HCT116 (cell line): ENCODE measurements around the gene ZBTB7C. TPM values are rescaled to one million over a fixed set of nuclear protein-coding genes. Genes with fewer than 3 reads are reported as not detected.
"Not testable (repeated sequence)": the region's sequence is repeated elsewhere in the genome, so short reads cannot be mapped to it uniquely, and the experiment has no call there.

ENCODE experiments used
- ATAC-seq: fragments of 200-7000 bp; cut with Tn5 transposase; 2 replicates; pipeline ENCODE4 v1.9.1; 2020; ENCODE audit warnings: mild to moderate bottlenecking, moderate library complexity
- BruUV-seq: library from RNA; stranded (reverse); fragments of 400-500 nt; replicated peaks from 2 replicates; lab custom pipeline; 2021; lab: Mats Ljungman, UMichigan
- CTCF ChIA-PET: fragments of 300-600 bp; sonication (Branson Sonifier 250); formaldehyde crosslinking; loops from one replicate; lab custom pipeline; 2021; ENCODE audit warnings: antibody characterized with exemption; lab: Charles Lee
- POLR2A ChIA-PET: fragments of 300-600, 350-600 bp; sonication (Branson Sonifier 250); formaldehyde crosslinking; loops from one replicate; lab custom pipeline; 2021; ENCODE audit warnings: antibody characterized with exemption; lab: Charles Lee
- RAD21 ChIA-PET, 2 experiments: fragments of 300-600 bp; sonication (Branson Sonifier 250); formaldehyde crosslinking; loops; one replicate each; lab custom pipeline; 2023; ENCODE audit warnings: low total read pairs in 2 of 2; ENCODE audit not compliant: uncharacterized antibody in 2 of 2, unreplicated experiment in 2 of 2, low non-redundant PET in 1 of 2; lab: Charles Lee
- DNase-seq: peaks from one replicate; pipeline ENCODE4 v3.0.0-alpha.2; 2010; ENCODE audit warnings: low read depth, low spot score
- H2AFZ ChIP-seq: fragments of 200-600 bp; shearing (Covaris generic), sonication (generic); 2 replicates; pipeline ENCODE4 v1.6.1; 2017; ENCODE audit warnings: low read depth, mixed run types, mixed read lengths, antibody characterized with exemption, low read length; ENCODE audit not compliant: poor library complexity, severe bottlenecking
- H3K27ac ChIP-seq: 2 replicates; pipeline ENCODE4 v1.5.1; 2012; ENCODE audit warnings: low read depth, low read length
- H3K27me3 ChIP-seq: fragments of 200-600 bp; sonication (generic); 2 replicates; pipeline ENCODE4 v1.6.1; 2016; ENCODE audit warnings: mixed run types, low read length, mixed read lengths; ENCODE audit not compliant: insufficient read depth
- H3K36me3 ChIP-seq, 2 experiments: fragments of 200-500 bp in 1 of 2; fragments of 200-600 bp in 1 of 2; sonication (Bioruptor generic) in 1 of 2; sonication (generic) in 1 of 2; 2 replicates each; pipeline versions ENCODE4 v1.5.1 to v1.6.1; 2014 to 2016; ENCODE audit warnings: low read length in 2 of 2, inconsistent platforms in 1 of 2, mixed read lengths in 1 of 2, mixed run types in 1 of 2; ENCODE audit not compliant: insufficient read depth in 2 of 2, control insufficient read depth in 1 of 2
- H3K4me1 ChIP-seq, 2 experiments: fragments of 200-600 bp in 1 of 2; sonication (generic) in 1 of 2; 2 replicates each; pipeline versions ENCODE4 v1.5.1 to v1.6.1; 2012 to 2017; ENCODE audit warnings: low read length in 2 of 2, inconsistent platforms in 1 of 2, mild to moderate bottlenecking in 1 of 2, mixed read lengths in 1 of 2, mixed run types in 1 of 2, moderate library complexity in 1 of 2; ENCODE audit not compliant: insufficient read depth in 2 of 2, control insufficient read depth in 1 of 2
- H3K4me2 ChIP-seq: fragments of 200-600 bp; sonication (generic); 2 replicates; pipeline ENCODE4 v1.6.1; 2017; ENCODE audit warnings: mixed run types, low read length, mixed read lengths
- H3K4me3 ChIP-seq, 2 experiments: fragments of 200-600 bp in 1 of 2; sonication (generic) in 1 of 2; replicated peaks in 1 of 2; 2 replicates each; pipeline ENCODE4 v1.5.1; 2011 to 2016; ENCODE audit warnings: low read length in 2 of 2, control low read depth in 1 of 2, low read depth in 1 of 2, mild to moderate bottlenecking in 1 of 2, mixed read lengths in 1 of 2, mixed run types in 1 of 2
- H3K79me2 ChIP-seq: fragments of 200-600 bp; sonication (generic); 2 replicates; pipeline ENCODE4 v1.6.1; 2017; ENCODE audit warnings: mild to moderate bottlenecking, mixed run types, low read length, moderate library complexity, mixed read lengths; ENCODE audit not compliant: insufficient read depth
- H3K9ac ChIP-seq: fragments of 200-600 bp; sonication (generic); 2 replicates; pipeline ENCODE4 v1.6.1; 2016; ENCODE audit warnings: low read length, mixed read lengths
- H3K9me2 ChIP-seq: fragments of 200-600 bp; sonication (generic), shearing (Covaris generic); 2 replicates; pipeline ENCODE4 v1.6.1; 2017; ENCODE audit warnings: mixed run types, mild to moderate bottlenecking, moderate library complexity; ENCODE audit not compliant: insufficient read depth
- H3K9me3 ChIP-seq, 2 experiments: fragments of 200-500 bp in 1 of 2; fragments of 200-600 bp in 1 of 2; sonication (Bioruptor generic) in 1 of 2; sonication (generic) in 1 of 2; 2 replicates each; pipeline ENCODE4 v1.6.1; 2014 to 2017; ENCODE audit warnings: low read length in 2 of 2, mixed read lengths in 2 of 2, inconsistent platforms in 1 of 2, low read depth in 1 of 2, mild to moderate bottlenecking in 1 of 2, mixed run types in 1 of 2, moderate library complexity in 1 of 2; ENCODE audit not compliant: control insufficient read depth in 1 of 2, insufficient read depth in 1 of 2
- H4K20me1 ChIP-seq: fragments of 200-600 bp; sonication (generic), shearing (Covaris generic); 2 replicates; pipeline ENCODE4 v1.6.1; 2017; ENCODE audit warnings: mixed run types, mild to moderate bottlenecking, moderate library complexity; ENCODE audit not compliant: insufficient read depth
- CEBPB ChIP-seq: IDR thresholded peaks from 2 replicates; pipeline ENCODE4 v1.6.1; 2012; ENCODE audit warnings: low read depth
- EGR1 ChIP-seq: IDR thresholded peaks from 2 replicates; pipeline ENCODE4 v1.6.1; 2012; ENCODE audit warnings: low read depth
- EZH2 ChIP-seq: fragments of 200-600 bp; sonication (generic); IDR thresholded peaks from 2 replicates; pipeline ENCODE4 v1.6.1; 2017; ENCODE audit warnings: antibody characterized with exemption, mixed run types
- FOSL1 ChIP-seq: IDR thresholded peaks from 2 replicates; pipeline ENCODE4 v1.6.1; 2012; ENCODE audit warnings: low read depth
- POLR2AphosphoS5 ChIP-seq: IDR thresholded peaks from 2 replicates; pipeline ENCODE4 v1.6.1; 2011; ENCODE audit warnings: mild to moderate bottlenecking, low read depth, low read length, moderate library complexity
- REST ChIP-seq: IDR thresholded peaks from 2 replicates; pipeline ENCODE4 v1.6.1; 2012; ENCODE audit warnings: low read depth
- SIN3A ChIP-seq: IDR thresholded peaks from 2 replicates; pipeline ENCODE4 v1.6.1; 2012; ENCODE audit warnings: low read depth
- SRF ChIP-seq: IDR thresholded peaks from 2 replicates; pipeline ENCODE4 v1.6.1; 2012; ENCODE audit warnings: low read depth
- YY1 ChIP-seq: IDR thresholded peaks from 2 replicates; pipeline ENCODE4 v1.6.1; 2011; ENCODE audit warnings: low read length, low read depth, moderate library complexity, mild to moderate bottlenecking; ENCODE audit not compliant: insufficient replicate concordance; ENCODE audit errors: extremely low read depth
- intact Hi-C: fragments of 100-400 bp; cut with micrococcal nuclease; formaldehyde crosslinking; loops from 2 replicates; pipeline ENCODE4 v1.10.0; 2022
- total RNA-seq: library from RNA; stranded (reverse); gene quantifications from one replicate; pipeline ENCODE4 v1.2.1, GENCODE V29; 2021; ENCODE audit not compliant: unreplicated experiment

The ZBTB7C gene
- total RNA-seq, 1 experiment from 2014 or later: 0.37 TPM

GRCh38 chr18:48290162-48290926, 118.8 kb downstream of the ZBTB7C start:
- Histone ChIP-seq H3K9me2 (no peaks in the 10 kb centered on the region), H3K27me3 (no peaks in the 10 kb centered on the region), H2AFZ (no peak overlapping the region), H3K27ac (no peak overlapping the region)
- BruUV-seq: no TSS peak
- POLR2A ChIA-PET: no interaction called here
- intact Hi-C loops: no loop called here
- TF ChIP-seq EGR1 (no peak), EZH2 (no peak), SRF (no peak)
- TF ChIP-seq, all 23 proteins: peak for 0
- no peaks in the 10 kb centered on the region for H3K79me2 ChIP-seq
- no peaks in the 10 kb centered on the region for H3K36me3 ChIP-seq
- no peak overlapping the region for H3K4me3 ChIP-seq
- H3K4me1 ChIP-seq: no peaks in the 10 kb centered on the region
- no peak overlapping the region for H3K9ac ChIP-seq
- no peaks in the 10 kb centered on the region for H4K20me1 ChIP-seq
- ATAC-seq (no peak), DNase-seq (no peak)
- RAD21 ChIA-PET: no interaction called here
- CTCF ChIA-PET: no interaction called here
- no peaks in the 10 kb centered on the region for H3K9me3 ChIP-seq
- H3K4me2 ChIP-seq: no peak overlapping the region

- no TSS peak for BruUV-seq
- no peak overlapping the region for H3K4me2 ChIP-seq
- no peak overlapping the region for H3K9ac ChIP-seq
- intact Hi-C loops: no loop called here
- ATAC-seq: no peak
- CTCF ChIA-PET: no interaction called here
- POLR2A ChIA-PET: no interaction called here
- H3K27ac ChIP-seq: no peak overlapping the region
- H4K20me1 ChIP-seq: no peaks in the 10 kb centered on the region
- no peaks in the 10 kb centered on the region for H3K79me2 ChIP-seq
- RAD21 ChIA-PET: no interaction called here
- no peaks in the 10 kb centered on the region for H3K9me2 ChIP-seq
- no peak overlapping the region for H3K4me3 ChIP-seq
- H3K27me3 ChIP-seq: no peaks in the 10 kb centered on the region
- H3K36me3 ChIP-seq: no peaks in the 10 kb centered on the region
- H3K9me3 ChIP-seq: no peaks in the 10 kb centered on the region
- TF ChIP-seq CEBPB (no peak), POLR2AphosphoS5 (no peak), SIN3A (no peak), SRF (no peak), FOSL1 (no peak), REST (no peak), YY1 (no peak)
- TF ChIP-seq, all 23 proteins: peak for 0
- DNase-seq: no peak
- no peaks in the 10 kb centered on the region for H3K4me1 ChIP-seq
- no peak overlapping the region for H2AFZ ChIP-seq
These were observed 124.4 kb downstream of the ZBTB7C start for GRCh38 chr18:48284743-48285142.

- intact Hi-C loops, H3K4me2 ChIP-seq, H3K36me3 ChIP-seq, POLR2A ChIA-PET, BruUV-seq, H3K9me3 ChIP-seq, H4K20me1 ChIP-seq, H3K4me1 ChIP-seq, RAD21 ChIA-PET, H3K27me3 ChIP-seq, H3K79me2 ChIP-seq, H3K9me2 ChIP-seq, H3K4me3 ChIP-seq, DNase-seq, H3K27ac ChIP-seq, ATAC-seq, H3K9ac ChIP-seq, CTCF ChIA-PET, H2AFZ ChIP-seq: not testable (repeated sequence)
These were observed 125.2 kb downstream of the ZBTB7C start for GRCh38 chr18:48284011-48284410.
